GM12892 (cell line): ENCODE measurements around the gene PPP1R37.

Experiments used
- POLR2A ChIP-seq: IDR thresholded peaks from 2 replicates; pipeline ENCODE4 v1.6.1; 2011; ENCODE audit warnings: low read depth, low read length, control low read depth
- POLR2AphosphoS5 ChIP-seq: IDR thresholded peaks from 2 replicates; pipeline ENCODE4 v1.6.1; 2011; ENCODE audit warnings: low read depth, low read length, control low read depth

GRCh38 chr19:45156011-45156630, 63.1 kb downstream of the PPP1R37 start:
- no peak for TF ChIP-seq POLR2A
- TF ChIP-seq POLR2AphosphoS5 = no peak
